Bronchial epithelial cell (primary cell): ENCODE measurements around the gene HSDL2. TPM values are rescaled to one million over a fixed set of nuclear protein-coding genes. Genes with fewer than 3 reads are reported as not detected.

ENCODE experiments used
- DNase-seq: peaks from one replicate; pipeline ENCODE4 v3.0.0-alpha.2; 2010; ENCODE audit warnings: low read depth
- FAIRE-seq: peaks from 2 replicates; lab custom pipeline; 2011; peaks lifted over from hg19 to GRCh38; lab: Jason Lieb, UNC
- H3K27me3 ChIP-seq: 2 replicates; pipeline ENCODE4 v1.5.1; 2011; ENCODE audit warnings: low read length; ENCODE audit not compliant: control insufficient read depth, insufficient read depth
- H3K36me3 ChIP-seq: 2 replicates; pipeline ENCODE4 v1.5.1; 2011; ENCODE audit warnings: low read length; ENCODE audit not compliant: control insufficient read depth, insufficient read depth
- H3K4me3 ChIP-seq: 2 replicates; pipeline ENCODE4 v1.5.1; 2011; ENCODE audit warnings: mild to moderate bottlenecking, low read depth, low read length, control low read depth
- total RNA-seq: library from RNA; depleted of rRNA; stranded (reverse); fragments of >200 nt; gene quantifications from 2 replicates; pipeline ENCODE4 v1.2.1, GENCODE V29; 2014
- TF ChIP-seq, protein P1 (sequence below): IDR thresholded peaks from 2 replicates; pipeline ENCODE4 v1.5.1; 2011; ENCODE audit warnings: mild to moderate bottlenecking, moderate library complexity, low read length, control low read depth, inconsistent platforms; ENCODE audit not compliant: insufficient read depth, severe bottlenecking

Gene HSDL2
- total RNA-seq, 1 donor from 2014 or later: 21.9 TPM

DNA sequence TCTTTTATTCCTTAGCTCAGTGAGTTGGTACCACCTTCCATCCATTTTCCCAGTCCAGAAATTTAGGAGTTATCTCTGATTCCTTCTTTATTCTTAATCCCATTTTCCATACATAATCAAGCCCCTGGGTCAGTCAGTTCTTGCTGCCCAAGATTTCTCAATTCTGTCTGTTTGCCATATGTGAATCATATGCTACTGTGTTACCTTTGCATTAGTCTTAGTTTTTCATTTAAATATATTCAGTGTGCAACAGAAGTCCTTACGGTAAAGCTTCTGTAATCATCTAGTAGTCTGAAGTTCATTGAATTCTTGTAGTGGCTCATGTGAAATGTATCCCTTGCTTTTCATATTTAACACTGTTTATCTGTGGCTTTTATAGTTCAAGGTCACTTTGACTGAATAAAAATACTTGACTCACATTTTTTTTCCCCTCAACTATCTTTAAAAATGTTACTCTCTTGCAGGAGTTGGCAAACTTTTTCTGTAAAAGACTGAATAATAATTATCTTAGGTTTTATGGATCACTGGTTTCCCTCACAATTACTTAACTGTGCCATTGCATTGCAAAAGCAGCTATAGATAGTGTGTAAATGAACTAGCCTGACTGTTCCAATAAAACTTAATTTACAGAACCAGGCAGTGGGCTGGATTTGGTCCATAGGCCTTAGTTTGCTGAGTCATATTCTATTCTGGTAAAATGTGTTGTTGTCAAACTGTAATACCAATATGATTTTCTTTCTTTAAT is 113.7 kb downstream of the HSDL2 start:
- Histone ChIP-seq H3K27me3 (no peaks in the 10 kb centered on the region), H3K4me3 (no peak overlapping the region), H3K36me3 (no peaks in the 10 kb centered on the region)
- FAIRE-seq (no peak), DNase-seq (no peak)
- TF ChIP-seq, protein P1, sequence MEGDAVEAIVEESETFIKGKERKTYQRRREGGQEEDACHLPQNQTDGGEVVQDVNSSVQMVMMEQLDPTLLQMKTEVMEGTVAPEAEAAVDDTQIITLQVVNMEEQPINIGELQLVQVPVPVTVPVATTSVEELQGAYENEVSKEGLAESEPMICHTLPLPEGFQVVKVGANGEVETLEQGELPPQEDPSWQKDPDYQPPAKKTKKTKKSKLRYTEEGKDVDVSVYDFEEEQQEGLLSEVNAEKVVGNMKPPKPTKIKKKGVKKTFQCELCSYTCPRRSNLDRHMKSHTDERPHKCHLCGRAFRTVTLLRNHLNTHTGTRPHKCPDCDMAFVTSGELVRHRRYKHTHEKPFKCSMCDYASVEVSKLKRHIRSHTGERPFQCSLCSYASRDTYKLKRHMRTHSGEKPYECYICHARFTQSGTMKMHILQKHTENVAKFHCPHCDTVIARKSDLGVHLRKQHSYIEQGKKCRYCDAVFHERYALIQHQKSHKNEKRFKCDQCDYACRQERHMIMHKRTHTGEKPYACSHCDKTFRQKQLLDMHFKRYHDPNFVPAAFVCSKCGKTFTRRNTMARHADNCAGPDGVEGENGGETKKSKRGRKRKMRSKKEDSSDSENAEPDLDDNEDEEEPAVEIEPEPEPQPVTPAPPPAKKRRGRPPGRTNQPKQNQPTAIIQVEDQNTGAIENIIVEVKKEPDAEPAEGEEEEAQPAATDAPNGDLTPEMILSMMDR: no peak

DNA sequence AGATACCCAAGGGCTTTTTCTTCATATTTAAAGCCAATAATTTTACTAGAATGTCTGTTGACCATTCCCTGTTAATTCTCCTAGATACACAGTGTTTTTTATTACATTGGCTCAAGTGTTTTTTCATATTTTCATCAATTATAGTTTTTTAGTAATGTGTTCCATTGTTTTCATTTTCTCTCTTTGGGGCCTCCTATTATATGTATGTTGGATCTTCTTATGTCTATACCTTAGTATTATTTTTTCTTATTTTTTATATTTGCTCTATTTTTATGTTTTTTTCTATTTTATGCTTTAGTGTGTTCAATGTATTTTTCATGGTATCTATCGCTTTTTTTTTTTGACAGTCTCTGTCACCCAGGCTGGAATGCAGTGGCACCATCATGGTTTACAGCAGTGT is 114.2 kb downstream of the HSDL2 start:
- no peaks in the 10 kb centered on the region for H3K36me3 ChIP-seq
- no peaks in the 10 kb centered on the region for H3K27me3 ChIP-seq
- no peak overlapping the region for H3K4me3 ChIP-seq
- TF ChIP-seq, protein P1: no peak
- no peak for DNase-seq
- no peak for FAIRE-seq

DNA sequence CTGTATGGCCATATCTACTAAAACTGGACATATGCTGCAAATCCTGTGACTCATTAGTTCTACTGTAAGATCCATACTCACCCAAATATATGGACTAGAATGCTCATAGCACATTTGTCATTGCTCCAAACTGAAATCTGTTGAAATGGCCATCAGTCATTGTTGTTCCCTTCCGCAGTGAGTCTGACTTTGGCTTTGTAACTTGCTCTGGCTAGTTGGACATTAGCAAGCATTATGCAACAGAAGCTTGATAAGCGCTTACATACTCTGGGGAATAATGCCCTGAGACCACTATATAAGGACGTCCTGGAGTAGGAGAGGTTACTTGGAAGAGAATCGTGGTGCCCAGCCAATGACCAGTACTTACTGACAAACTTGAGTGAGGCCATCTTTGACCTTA is 115.7 kb downstream of the HSDL2 start:
- TF ChIP-seq, protein P1: no peak
- H3K36me3 ChIP-seq: no peaks in the 10 kb centered on the region
- H3K4me3 ChIP-seq: no peak overlapping the region
- FAIRE-seq (no peak), DNase-seq (no peak)
- no peaks in the 10 kb centered on the region for H3K27me3 ChIP-seq

DNA sequence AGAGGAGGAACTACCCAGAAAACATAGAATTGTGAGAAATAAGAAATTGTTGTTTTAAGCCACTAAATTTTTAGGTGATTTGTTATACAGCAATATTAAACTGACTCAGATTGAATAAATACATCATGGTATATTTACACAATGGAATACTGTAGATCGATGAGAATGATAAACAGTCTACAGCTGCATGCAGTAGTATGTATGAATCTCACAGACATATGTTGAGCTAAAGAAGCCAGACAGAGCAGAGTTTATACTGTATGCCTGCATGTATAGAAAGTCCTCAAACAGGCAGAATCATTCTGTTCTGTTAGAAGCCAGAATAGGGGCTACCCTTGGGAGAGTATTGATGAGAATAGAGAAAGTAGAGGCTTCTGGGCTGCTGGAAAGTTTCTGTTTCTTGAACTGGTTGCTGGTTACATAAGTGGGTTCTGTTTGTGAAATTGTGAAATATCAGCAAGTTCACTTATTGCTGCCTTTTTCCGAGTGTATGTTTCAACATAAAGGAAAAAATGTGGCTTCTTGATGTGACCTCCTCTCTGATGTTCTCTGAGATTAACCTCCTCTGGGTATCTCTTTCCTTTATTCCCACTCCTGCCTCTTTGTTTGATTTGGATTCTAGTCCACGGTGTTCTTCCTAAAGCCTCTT is 116.3 kb downstream of the HSDL2 start:
- no peak overlapping the region for H3K4me3 ChIP-seq
- DNase-seq: no peak
- no peak for FAIRE-seq
- TF ChIP-seq, protein P1: no peak
- no peaks in the 10 kb centered on the region for H3K27me3 ChIP-seq
- H3K36me3 ChIP-seq: no peaks in the 10 kb centered on the region

DNA sequence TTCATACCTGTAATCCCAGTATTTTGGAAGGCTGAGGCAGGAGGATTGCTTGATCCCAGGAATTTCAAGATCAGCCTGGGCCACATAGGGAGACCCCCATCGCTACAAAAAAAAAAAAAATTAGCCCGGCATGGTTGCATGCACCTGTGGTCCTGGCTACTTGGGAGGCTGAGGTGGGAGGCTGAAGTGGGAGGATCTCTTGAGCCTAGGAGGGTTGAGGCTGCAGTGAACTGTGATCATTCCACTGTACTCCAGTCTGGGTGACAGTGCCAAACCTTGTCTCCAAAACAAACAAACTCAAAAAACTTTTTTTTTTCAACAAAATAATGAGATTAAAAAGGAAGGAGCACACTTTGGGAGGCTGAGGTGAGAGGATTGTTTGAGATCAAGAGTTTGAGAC is 120.9 kb downstream of the HSDL2 start:
- no peak for DNase-seq

More for the DNA sequence above, 120.9 kb downstream of the HSDL2 start:
- no peak for FAIRE-seq
- Histone ChIP-seq H3K36me3 (no peaks in the 10 kb centered on the region), H3K4me3 (no peak overlapping the region), H3K27me3 (no peaks in the 10 kb centered on the region)
- TF ChIP-seq, protein P1: no peak
